Neural progenitor cell (in vitro differentiated cells): ENCODE measurements around the gene CAMK2D.

Experiments used
- CTCF ChIP-seq: fragments of 200-600 bp; sonication (generic); IDR thresholded peaks from 2 replicates; pipeline ENCODE4 v1.5.1; 2017; ENCODE audit warnings: antibody characterized with exemption, mild to moderate bottlenecking
- EZH2phosphoT487 ChIP-seq: fragments of 200-600 bp; sonication (generic); IDR thresholded peaks from 2 replicates; pipeline ENCODE4 v1.6.1; 2017; ENCODE audit warnings: antibody characterized with exemption

- TF ChIP-seq CTCF, result no peak
- no peak for TF ChIP-seq EZH2phosphoT487
Measured at GRCh38 chr4:113560579-113560978, 201.0 kb downstream of the CAMK2D start.
